Activated CD8-positive, alpha-beta T cell treated with anti-CD3 and anti-CD28 coated beads for 36 hours (primary cell): ENCODE data around the gene SYT5. TPM values are rescaled to one million over a fixed set of nuclear protein-coding genes. Genes with fewer than 3 reads are reported as not detected.

Source experiments
- ATAC-seq: fragments of 200-7000 bp; cut with Tn5 transposase; one replicate; pipeline ENCODE4 v1.10.0; 2021; ENCODE audit warnings: mild to moderate bottlenecking, moderate library complexity
- CTCF ChIA-PET: fragments of 350-600 bp; sonication (Branson Sonifier 250); formaldehyde crosslinking; loops from one replicate; lab custom pipeline; 2021; ENCODE audit warnings: antibody characterized with exemption; lab: Charles Lee
- POLR2A ChIA-PET: fragments of 350-600 bp; sonication (Branson Sonifier 250); formaldehyde crosslinking; loops from one replicate; lab custom pipeline; 2021; ENCODE audit warnings: antibody characterized with exemption; lab: Charles Lee
- DNase-seq: peaks from one replicate; pipeline ENCODE4 v3.0.0-alpha.2; 2020
- H3K27ac Mint-ChIP-seq: one replicate; pipeline ENCODE4 v1.8.0; 2021; ENCODE audit warnings: mild to moderate bottlenecking, mixed read lengths
- H3K27me3 Mint-ChIP-seq: one replicate; pipeline ENCODE4 v1.8.0; 2021; ENCODE audit warnings: mixed read lengths
- H3K36me3 Mint-ChIP-seq: one replicate; pipeline ENCODE4 v1.8.0; 2021; ENCODE audit warnings: low read depth, mixed read lengths
- H3K4me1 Mint-ChIP-seq: one replicate; pipeline ENCODE4 v1.8.0; 2021; ENCODE audit warnings: low read depth, mixed read lengths
- H3K4me3 Mint-ChIP-seq: one replicate; pipeline ENCODE4 v1.8.0; 2021; ENCODE audit warnings: mild to moderate bottlenecking, moderate library complexity, mixed read lengths
- H3K9me3 Mint-ChIP-seq: one replicate; pipeline ENCODE4 v1.8.0; 2021; ENCODE audit warnings: mixed read lengths
- CTCF ChIP-seq: fragments of 200-600 bp; IDR thresholded peaks from one replicate; pipeline ENCODE4 v1.8.0; 2022; ENCODE audit warnings: antibody characterized with exemption, mild to moderate bottlenecking
- intact Hi-C: fragments of 100-400 bp; cut with micrococcal nuclease; formaldehyde crosslinking; loops from one replicate; pipeline ENCODE4 v1.10.0; 2022
- microRNA-seq: library from miRNA; unstranded; fragments of <30 nt; microRNA quantifications from one replicate; pipeline ENCODE4 v1.2.0, GENCODE V29; 2022; ENCODE audit warnings: borderline microRNAs expressed, borderline replicate concordance
- total RNA-seq, 2 experiments: library from RNA; stranded (reverse); gene quantifications; one replicate each; pipeline ENCODE4 v1.2.3, GENCODE V29; 2021

The SYT5 gene
- total RNA-seq, 2 experiments from 2014 or later = not detected

- H3K27me3 Mint-ChIP-seq = peaks cover 35% of the 10 kb centered on the region
- ATAC-seq = no peak
Observed at GRCh38 chr19:55131421-55131820, 48.7 kb downstream of the SYT5 start.

More at GRCh38 chr19:55131421-55131820, 48.7 kb downstream of the SYT5 start:
- Mint-ChIP-seq H3K4me1 (no peaks in the 10 kb centered on the region), H3K9me3 (no peaks in the 10 kb centered on the region), H3K4me3 (no peak overlapping the region), H3K36me3 (no peaks in the 10 kb centered on the region), H3K27ac (no peak overlapping the region)
- POLR2A ChIA-PET = no interaction called here
- no peak for TF ChIP-seq CTCF
- DNase-seq = no peak
- CTCF ChIA-PET = no interaction called here
- intact Hi-C loops = no loop called here

Small RNAs within 50 kb of the gene (microRNA-seq; reads per million reads assigned to microRNA genes)
- not detected for gene MIR7975

Other genes with a start within 250 kb of the SYT5 start
- not detected for gene NLRP7, start 232.8 kb downstream of the SYT5 start, total RNA-seq
- 10 to 100 TPM in 1 of 2 experiments, 1 to 10 TPM in 1; 9.5 to 11.7 TPM for gene NLRP2, start 213.9 kb downstream of the SYT5 start, total RNA-seq
- gene GP6, start 142.0 kb downstream of the SYT5 start, total RNA-seq = under 1 TPM; 0.14 to 0.27 TPM
- 10 to 100 TPM; 17.3 to 18.2 TPM for gene RDH13, start 117.1 kb downstream of the SYT5 start, total RNA-seq
- gene EPS8L1, start 104.4 kb downstream of the SYT5 start, total RNA-seq = 1 to 10 TPM; 2.8 to 3.2 TPM
- gene PPP1R12C, start 62.7 kb downstream of the SYT5 start, total RNA-seq = 10 to 100 TPM; 55.4 to 55.8 TPM
- not detected for gene TNNT1, start 31.1 kb downstream of the SYT5 start, total RNA-seq
- not detected for gene TNNI3, start 22.6 kb downstream of the SYT5 start, total RNA-seq
- gene DNAAF3, start 13.7 kb downstream of the SYT5 start, total RNA-seq = not detected
- gene PTPRH, start 29.2 kb upstream of the SYT5 start, total RNA-seq = not detected
- gene TMEM86B, start 48.5 kb upstream of the SYT5 start, total RNA-seq = 1 to 10 TPM; 5.8 to 6.2 TPM
- 100 to 1,000 TPM; 197 to 207 TPM for gene PPP6R1, start 78.7 kb upstream of the SYT5 start, total RNA-seq
- 10 to 100 TPM; 46.4 to 47.1 TPM for gene HSPBP1, start 99.8 kb upstream of the SYT5 start, total RNA-seq
- 1 to 10 TPM; 5.1 to 5.8 TPM for gene BRSK1, start 103.7 kb upstream of the SYT5 start, total RNA-seq
- gene TMEM150B, start 145.1 kb upstream of the SYT5 start, total RNA-seq = not detected
- 10 to 100 TPM; 32.6 to 33.1 TPM for gene KMT5C, start 159.6 kb upstream of the SYT5 start, total RNA-seq
- gene COX6B2, start 174.4 kb upstream of the SYT5 start, total RNA-seq = not detected
- gene GARIN5B, start 183.0 kb upstream of the SYT5 start, total RNA-seq = not detected
- gene IL11, start 190.2 kb upstream of the SYT5 start, total RNA-seq = under 1 TPM in 1 of 2 experiments, not detected in 1; 0.18 TPM
- gene TMEM190, start 196.5 kb upstream of the SYT5 start, total RNA-seq = not detected
- 10 to 100 TPM in 1 of 2 experiments, 1 to 10 TPM in 1; 9.4 to 10.6 TPM for gene TMEM238, start 204.0 kb upstream of the SYT5 start, total RNA-seq
- 1,000 to 10,000 TPM; 3,001 to 3,058 TPM for gene RPL28, start 205.6 kb upstream of the SYT5 start, total RNA-seq
- gene UBE2S, start 227.5 kb upstream of the SYT5 start, total RNA-seq = 100 to 1,000 TPM; 229 to 241 TPM